ENCODE results near the gene NRIP3. TPM values are rescaled to one million over a fixed set of nuclear protein-coding genes. Genes with fewer than 3 reads are reported as not detected.
A peak's percentile ranks its signal among the peaks of the same experiment; 100 is the strongest.

The NRIP3 gene
- total RNA-seq, 1 donor from 2014 or later = 14.5 TPM

DNA sequence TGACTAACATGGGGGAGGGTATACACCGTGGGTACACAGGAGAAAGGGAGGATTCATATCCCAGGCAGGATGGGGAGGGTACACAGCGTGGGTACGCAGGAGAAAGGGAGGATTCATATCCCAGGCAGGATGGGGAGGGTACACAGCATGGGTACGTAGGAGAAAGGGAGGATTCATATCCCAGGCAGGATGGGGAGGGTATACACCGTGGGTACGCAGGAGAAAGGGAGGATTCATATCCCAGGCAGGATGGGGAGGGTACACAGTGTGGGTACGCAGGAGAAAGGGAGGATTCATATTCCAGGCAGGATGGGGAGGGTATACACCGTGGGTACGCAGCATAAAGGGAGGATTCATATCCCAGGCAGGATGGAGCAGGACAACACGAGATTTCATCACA, 36.6 kb upstream of the NRIP3 start:
- no peak for DNase-seq (ENCODE audit: low read depth)
- no peak overlapping the region for H3K4me3 ChIP-seq (ENCODE audit: low read depth, low read length)
- TF ChIP-seq, protein P1, sequence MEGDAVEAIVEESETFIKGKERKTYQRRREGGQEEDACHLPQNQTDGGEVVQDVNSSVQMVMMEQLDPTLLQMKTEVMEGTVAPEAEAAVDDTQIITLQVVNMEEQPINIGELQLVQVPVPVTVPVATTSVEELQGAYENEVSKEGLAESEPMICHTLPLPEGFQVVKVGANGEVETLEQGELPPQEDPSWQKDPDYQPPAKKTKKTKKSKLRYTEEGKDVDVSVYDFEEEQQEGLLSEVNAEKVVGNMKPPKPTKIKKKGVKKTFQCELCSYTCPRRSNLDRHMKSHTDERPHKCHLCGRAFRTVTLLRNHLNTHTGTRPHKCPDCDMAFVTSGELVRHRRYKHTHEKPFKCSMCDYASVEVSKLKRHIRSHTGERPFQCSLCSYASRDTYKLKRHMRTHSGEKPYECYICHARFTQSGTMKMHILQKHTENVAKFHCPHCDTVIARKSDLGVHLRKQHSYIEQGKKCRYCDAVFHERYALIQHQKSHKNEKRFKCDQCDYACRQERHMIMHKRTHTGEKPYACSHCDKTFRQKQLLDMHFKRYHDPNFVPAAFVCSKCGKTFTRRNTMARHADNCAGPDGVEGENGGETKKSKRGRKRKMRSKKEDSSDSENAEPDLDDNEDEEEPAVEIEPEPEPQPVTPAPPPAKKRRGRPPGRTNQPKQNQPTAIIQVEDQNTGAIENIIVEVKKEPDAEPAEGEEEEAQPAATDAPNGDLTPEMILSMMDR (conservative IDR thresholded peaks at IDR 0.05; ENCODE audit: low read depth, low read length) = no peak

- TF ChIP-seq, protein P1 (conservative IDR thresholded peaks at IDR 0.05; ENCODE audit: low read depth, low read length) = no peak
- DNase-seq (ENCODE audit: low read depth) = no peak
- no peak overlapping the region for H3K4me3 ChIP-seq (ENCODE audit: low read depth, low read length)
Observed at GRCh38 chr11:9039863-9040262, 36.1 kb upstream of the NRIP3 start.

- no peak overlapping the region for H3K4me3 ChIP-seq (ENCODE audit: low read depth, low read length)
- DNase-seq (ENCODE audit: low read depth) = peak; percentile 93
- TF ChIP-seq, protein P1 (conservative IDR thresholded peaks at IDR 0.05; ENCODE audit: low read depth, low read length) = no peak
Observed at GRCh38 chr11:9039198-9039597, 35.4 kb upstream of the NRIP3 start.

DNA sequence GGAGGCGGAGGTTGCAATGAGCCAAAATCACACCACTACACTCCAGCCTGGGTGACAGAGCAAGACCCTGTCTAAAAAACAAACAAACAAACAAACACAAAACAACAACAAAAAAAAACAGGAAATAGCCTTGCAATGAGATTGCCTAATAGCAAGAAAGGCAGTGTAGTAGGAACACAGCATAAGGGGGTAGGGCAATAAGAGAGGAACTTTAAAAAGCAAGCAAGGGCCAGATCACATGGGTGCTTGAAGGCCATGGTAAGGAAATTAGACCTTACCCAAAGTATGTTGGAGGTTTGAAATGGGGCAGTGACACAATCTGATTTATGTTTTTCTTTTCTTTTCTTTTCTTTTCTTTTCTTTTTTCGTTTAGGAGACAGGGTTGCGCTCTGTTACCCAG, 34.7 kb upstream of the NRIP3 start:
- TF ChIP-seq, protein P1 (conservative IDR thresholded peaks at IDR 0.05; ENCODE audit: low read depth, low read length) = no peak
- no peak for DNase-seq (ENCODE audit: low read depth)
- H3K4me3 ChIP-seq (ENCODE audit: low read depth, low read length) = no peak overlapping the region

DNA sequence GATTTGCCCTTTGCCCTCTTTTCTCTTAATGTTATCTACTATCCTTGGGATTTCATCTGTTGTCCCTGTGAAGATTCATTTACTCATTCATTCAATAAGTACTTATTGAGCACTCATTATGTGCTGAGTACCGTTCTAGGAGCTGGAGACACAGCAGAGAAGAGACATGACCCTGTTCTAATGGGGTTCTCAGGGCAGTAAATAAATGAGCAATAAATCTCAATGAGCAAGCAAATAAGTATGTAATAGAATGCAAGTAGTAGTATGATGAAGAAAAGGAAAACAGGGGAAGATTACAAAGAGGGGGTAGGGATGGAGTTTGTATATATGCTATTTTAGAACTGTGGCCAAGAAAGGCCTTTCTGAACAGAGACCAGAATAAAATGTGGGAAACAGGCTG, 34.2 kb upstream of the NRIP3 start:
- TF ChIP-seq, protein P1 (conservative IDR thresholded peaks at IDR 0.05; ENCODE audit: low read depth, low read length) = no peak
- no peak overlapping the region for H3K4me3 ChIP-seq (ENCODE audit: low read depth, low read length)
- no peak for DNase-seq (ENCODE audit: low read depth)

DNA sequence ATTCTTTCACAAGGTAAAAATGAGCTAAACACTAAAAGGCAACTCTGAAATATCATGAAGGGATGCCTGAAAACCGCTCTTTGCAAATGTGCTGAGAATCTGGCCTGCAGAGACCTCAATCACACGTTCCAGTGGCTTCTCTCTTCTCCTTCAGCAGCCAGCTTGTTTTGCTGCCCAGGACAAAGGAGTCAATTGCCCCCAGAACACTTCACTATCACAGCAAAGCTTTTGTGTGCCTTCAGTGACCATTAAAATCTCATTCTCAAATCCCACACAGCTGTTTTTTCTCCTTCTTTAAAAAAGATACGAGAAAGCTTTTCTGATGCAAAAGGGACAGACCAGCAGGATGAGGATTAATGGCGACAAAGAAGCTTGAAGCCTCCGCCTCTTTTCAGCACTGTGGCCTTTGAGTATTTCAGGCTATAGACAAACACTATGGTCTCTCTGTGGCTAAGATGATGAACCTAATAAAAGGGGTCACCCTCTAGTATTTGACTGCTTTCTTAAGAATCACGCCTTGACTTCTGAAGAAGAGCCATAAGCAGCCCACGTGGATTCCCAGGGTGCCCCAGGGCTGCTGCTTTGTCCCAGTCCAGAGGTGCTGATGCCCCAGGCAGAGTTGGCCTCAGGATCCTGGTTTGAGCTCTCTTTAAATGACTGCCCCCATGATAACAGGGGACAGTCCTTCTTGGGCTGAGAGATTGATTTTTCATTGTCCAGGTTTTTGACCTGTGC, 33.4 kb upstream of the NRIP3 start:
- no peak overlapping the region for H3K4me3 ChIP-seq (ENCODE audit: low read depth, low read length)
- TF ChIP-seq, protein P1 (conservative IDR thresholded peaks at IDR 0.05; ENCODE audit: low read depth, low read length) = no peak
- no peak for DNase-seq (ENCODE audit: low read depth)

DNA sequence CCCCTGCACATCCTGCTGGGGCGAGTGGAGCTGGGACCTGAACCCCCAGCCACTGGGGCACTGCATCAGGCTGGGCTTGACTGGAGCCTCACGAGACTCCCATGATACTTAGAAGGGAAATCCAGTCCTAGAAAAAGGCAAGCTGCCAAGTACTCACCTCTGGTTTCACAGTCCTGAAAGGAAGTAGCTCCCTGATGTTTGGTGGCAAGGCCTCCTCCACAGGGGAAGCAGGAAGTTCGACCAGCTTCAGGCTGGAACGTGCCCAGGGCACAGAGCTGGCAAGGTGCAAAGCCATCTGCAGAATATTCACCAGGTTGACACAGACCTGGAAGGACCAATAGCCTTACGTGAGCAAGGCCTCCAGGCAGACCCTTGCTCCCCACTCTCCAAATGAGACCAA, 26.8 kb upstream of the NRIP3 start:
- TF ChIP-seq, protein P1 (conservative IDR thresholded peaks at IDR 0.05; ENCODE audit: low read depth, low read length) = no peak
- no peak for DNase-seq (ENCODE audit: low read depth)
- no peak overlapping the region for H3K4me3 ChIP-seq (ENCODE audit: low read depth, low read length)
